Measurements from ENCODE around the gene DCAKD. TPM values are rescaled to one million over a fixed set of nuclear protein-coding genes. Genes with fewer than 3 reads are reported as not detected.

The DCAKD gene
- total RNA-seq, 1 experiment from 2014 or later, result 48.3 TPM

DNA sequence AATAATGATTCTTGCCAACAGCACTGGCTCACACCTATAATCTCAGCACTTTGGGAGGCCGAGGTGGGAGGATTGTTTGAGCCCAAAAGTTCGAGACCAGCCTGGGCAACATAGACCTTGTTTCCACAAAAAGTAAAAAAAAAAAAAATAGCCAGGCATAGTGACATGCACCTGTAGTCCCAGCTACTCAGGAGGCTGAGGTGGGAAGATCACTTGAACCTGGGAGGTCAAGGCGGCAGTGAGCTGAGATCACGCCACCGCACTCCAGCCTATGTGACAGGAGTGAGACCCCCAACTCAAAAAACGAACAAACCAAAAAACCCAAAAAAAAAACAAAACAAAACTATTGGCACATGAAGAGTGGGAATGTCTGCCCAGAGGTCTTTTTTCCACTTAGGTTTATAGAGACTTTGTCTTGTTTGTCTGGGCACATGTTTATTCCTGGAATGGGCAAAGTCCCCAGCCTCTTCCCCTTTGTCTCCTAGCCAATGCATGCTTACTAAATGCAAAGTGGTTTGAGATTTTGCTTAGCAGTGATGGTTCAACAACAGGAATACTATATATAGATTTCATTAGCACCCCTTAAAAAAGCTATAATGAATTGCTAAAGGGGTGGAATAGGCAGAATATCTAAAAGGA is 35.6 kb upstream of the DCAKD start:
- Histone ChIP-seq H3K56ac (ENCODE audit: insufficient read length, low read depth, low read length) (no peak overlapping the region), H4K5ac (ENCODE audit: insufficient read length, low read depth, low read length) (no peak overlapping the region), H2BK15ac (ENCODE audit: low read depth, low read length) (no peak overlapping the region), H4K20me1 (ENCODE audit: control insufficient read depth, insufficient read depth, insufficient read length) (no peaks in the 10 kb centered on the region), H3K23me2 (ENCODE audit: insufficient read length, low read depth, low read length, poor library complexity, severe bottlenecking) (no peaks in the 10 kb centered on the region), H3K27ac (ENCODE audit: insufficient read length, low read depth, low read length) (no peak overlapping the region), H3K4me2 (ENCODE audit: insufficient read depth, insufficient read length, low read length) (no peak overlapping the region), H3K4me1 (ENCODE audit: insufficient read depth, low read length) (peaks cover 2% of the 10 kb centered on the region; the same call in 1 of the 2 replicates), H3T11ph (ENCODE audit: low read length) (no peak overlapping the region), H3K79me1 (ENCODE audit: insufficient read depth, low read depth, low read length, poor library complexity, severe bottlenecking) (no peaks in the 10 kb centered on the region), H3K9me3 (ENCODE audit: control insufficient read depth, low read depth, low read length) (no peaks in the 10 kb centered on the region), H4K8ac (replicated peaks; ENCODE audit: insufficient read length, low read depth, low read length) (no peak overlapping the region), H3K9ac (ENCODE audit: extremely low read depth, insufficient read length, low read length) (no peak overlapping the region), H3K23ac (ENCODE audit: insufficient read length, low read depth, low read length) (no peak overlapping the region), H3K79me2 (ENCODE audit: insufficient read depth, low read length) (no peaks in the 10 kb centered on the region), H2BK12ac (ENCODE audit: insufficient read length, low read depth, low read length) (no peak overlapping the region), H4K91ac (ENCODE audit: insufficient read length, low read depth, low read length) (no peak overlapping the region), H3K4ac (ENCODE audit: low read depth, low read length) (no peak overlapping the region), H2BK5ac (ENCODE audit: insufficient read length, low read length) (no peak overlapping the region), H2BK120ac (ENCODE audit: low read depth, low read length, poor library complexity, severe bottlenecking) (no peak overlapping the region), H2BK20ac (ENCODE audit: low read depth, low read length, poor library complexity, severe bottlenecking) (no peak overlapping the region), H2AK5ac (ENCODE audit: insufficient read length, low read length) (no peak overlapping the region), H3K18ac (ENCODE audit: insufficient read length, low read depth, low read length) (no peak overlapping the region), H3K14ac (ENCODE audit: insufficient read depth, low read length) (no peak overlapping the region), H3K27me3 (ENCODE audit: insufficient read depth, low read length) (no peaks in the 10 kb centered on the region), H2AFZ (ENCODE audit: low read length) (no peak overlapping the region)
- H3K9me3 Mint-ChIP-seq, result no peaks in the 10 kb centered on the region
- H3K36me3 Mint-ChIP-seq (ENCODE audit: insufficient read depth in 1 of 3, low read depth in 3 of 3), result peaks cover 26 to 88% (median 67%) of the 10 kb centered on the region in 3 experiments; a peak in 6 of 7 replicates
- TF ChIP-seq, protein P1, sequence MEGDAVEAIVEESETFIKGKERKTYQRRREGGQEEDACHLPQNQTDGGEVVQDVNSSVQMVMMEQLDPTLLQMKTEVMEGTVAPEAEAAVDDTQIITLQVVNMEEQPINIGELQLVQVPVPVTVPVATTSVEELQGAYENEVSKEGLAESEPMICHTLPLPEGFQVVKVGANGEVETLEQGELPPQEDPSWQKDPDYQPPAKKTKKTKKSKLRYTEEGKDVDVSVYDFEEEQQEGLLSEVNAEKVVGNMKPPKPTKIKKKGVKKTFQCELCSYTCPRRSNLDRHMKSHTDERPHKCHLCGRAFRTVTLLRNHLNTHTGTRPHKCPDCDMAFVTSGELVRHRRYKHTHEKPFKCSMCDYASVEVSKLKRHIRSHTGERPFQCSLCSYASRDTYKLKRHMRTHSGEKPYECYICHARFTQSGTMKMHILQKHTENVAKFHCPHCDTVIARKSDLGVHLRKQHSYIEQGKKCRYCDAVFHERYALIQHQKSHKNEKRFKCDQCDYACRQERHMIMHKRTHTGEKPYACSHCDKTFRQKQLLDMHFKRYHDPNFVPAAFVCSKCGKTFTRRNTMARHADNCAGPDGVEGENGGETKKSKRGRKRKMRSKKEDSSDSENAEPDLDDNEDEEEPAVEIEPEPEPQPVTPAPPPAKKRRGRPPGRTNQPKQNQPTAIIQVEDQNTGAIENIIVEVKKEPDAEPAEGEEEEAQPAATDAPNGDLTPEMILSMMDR (conservative IDR thresholded peaks at IDR 0.05), result no peak
- H3K27ac Mint-ChIP-seq, result no peak overlapping the region; a peak in 1 of 7 replicates
- no peak overlapping the region for H3K4me3 Mint-ChIP-seq
- no CpG with 5 or more reads among the region's 6 CpGs for WGBS (ENCODE audit: extremely low coverage, insufficient read length, low lambda C conversion rate)
- peaks cover 11 to 12% of the 10 kb centered on the region in 2 experiments for H3K4me1 Mint-ChIP-seq
- H3K27me3 Mint-ChIP-seq (ENCODE audit: low read depth), result no peaks in the 10 kb centered on the region
- DNase-seq, result no peak

All from H9 (cell line).